Gastroesophageal sphincter (tissue), 4 donors: ENCODE measurements around the gene PHF21B. TPM values are rescaled to one million over a fixed set of nuclear protein-coding genes. Genes with fewer than 3 reads are reported as not detected.

ENCODE experiments used
- ATAC-seq: fragments of 150-250 bp; one replicate; pipeline ENCODE4 v1.9.1; 2016; ENCODE audit warnings: mild to moderate bottlenecking, moderate library complexity
- H3K27ac ChIP-seq, 4 donors: fragments of 200-600 bp; sonication (generic) in 3 of 4; 1 replicate in 3 of 4; 2 replicates in 1 of 4; pipeline ENCODE4 v1.5.1; 2016 to 2019
- H3K27me3 ChIP-seq: fragments of 200-600 bp; sonication (generic); one replicate; pipeline ENCODE4 v1.5.1; 2019
- H3K36me3 ChIP-seq, 2 donors: fragments of 200-600 bp; sonication (generic); one replicate each; pipeline ENCODE4 v1.5.1; 2019; ENCODE audit warnings: control low read depth in 1 of 2
- H3K4me1 ChIP-seq, 3 donors: fragments of 200-600 bp; sonication (generic); 1 replicate in 2 of 3; 2 replicates in 1 of 3; pipeline ENCODE4 v1.5.1; 2016 to 2019; ENCODE audit warnings: control low read depth in 2 of 3
- H3K4me3 ChIP-seq, 2 donors: fragments of 200-600 bp; sonication (generic); one replicate each; pipeline ENCODE4 v1.5.1; 2019; ENCODE audit warnings: mild to moderate bottlenecking in 1 of 2, moderate library complexity in 1 of 2
- H3K9me3 ChIP-seq, 3 donors: fragments of 200-600 bp; sonication (generic); one replicate each; pipeline ENCODE4 v1.5.1; 2017 to 2019; ENCODE audit warnings: control low read depth in 2 of 3
- EP300 ChIP-seq: sonication (generic); formaldehyde crosslinking; IDR thresholded peaks from one replicate; pipeline ENCODE4 v1.6.1; 2017; ENCODE audit warnings: antibody characterized with exemption, mild to moderate bottlenecking
- POLR2A ChIP-seq, 2 donors: fragments of 450-650 bp; IDR thresholded peaks; one replicate each; pipeline ENCODE4 v1.6.1; 2017; ENCODE audit warnings: antibody characterized with exemption in 2 of 2, mild to moderate bottlenecking in 2 of 2, moderate library complexity in 1 of 2
- POLR2AphosphoS5 ChIP-seq: sonication (generic); formaldehyde crosslinking; IDR thresholded peaks from one replicate; pipeline ENCODE4 v1.6.1; 2017; ENCODE audit warnings: antibody characterized with exemption
- WGBS, 2 donors: methylation state at CpG; one replicate each; pipeline ENCODE4 v1.1.5; 2018; ENCODE audit warnings: low coverage in 1 of 2; 5-methylcytosine and 5-hydroxymethylcytosine counted together
- total RNA-seq, 4 donors: library from RNA; depleted of rRNA; stranded (reverse); fragments of >200 nt; gene quantifications; one replicate each; pipeline ENCODE4 v1.1.0, GENCODE V29; 2016
- TF ChIP-seq, protein P1 (sequence below), 4 experiments: fragments of 200-600 bp in 2 of 4; fragments of 450-650 bp in 2 of 4; sonication (generic) in 1 of 4; IDR thresholded peaks; one replicate each; pipeline ENCODE4 v1.5.1; 2017 to 2019; ENCODE audit warnings: antibody characterized with exemption in 4 of 4, mild to moderate bottlenecking in 2 of 4, moderate library complexity in 2 of 4

The PHF21B gene
- total RNA-seq, 4 donors from 2014 or later: 0.31 to 5.1 (median 1.4) TPM

- no peak for ATAC-seq
- Histone ChIP-seq H3K27ac (peak overlapping the region in 3 of 4 donors; percentile 77 to 87 (median 84)), H3K4me3 (peak overlapping the region; percentile 27 to 70), H3K4me1 (peaks cover 0 to 51% (median 24%) of the 10 kb centered on the region in 3 donors), H3K27me3 (peaks cover 85% of the 10 kb centered on the region), H3K9me3 (no peaks in the 10 kb centered on the region), H3K36me3 (no peaks in the 10 kb centered on the region)
- WGBS, 2 donors: 0 to 4% methylated on average over 9 to 21 of the region's 21 CpGs
- TF ChIP-seq EP300 (no peak), POLR2A (IDR thresholded peaks at IDR 0.05) (no peak), POLR2AphosphoS5 (no peak)
- TF ChIP-seq, protein P1, sequence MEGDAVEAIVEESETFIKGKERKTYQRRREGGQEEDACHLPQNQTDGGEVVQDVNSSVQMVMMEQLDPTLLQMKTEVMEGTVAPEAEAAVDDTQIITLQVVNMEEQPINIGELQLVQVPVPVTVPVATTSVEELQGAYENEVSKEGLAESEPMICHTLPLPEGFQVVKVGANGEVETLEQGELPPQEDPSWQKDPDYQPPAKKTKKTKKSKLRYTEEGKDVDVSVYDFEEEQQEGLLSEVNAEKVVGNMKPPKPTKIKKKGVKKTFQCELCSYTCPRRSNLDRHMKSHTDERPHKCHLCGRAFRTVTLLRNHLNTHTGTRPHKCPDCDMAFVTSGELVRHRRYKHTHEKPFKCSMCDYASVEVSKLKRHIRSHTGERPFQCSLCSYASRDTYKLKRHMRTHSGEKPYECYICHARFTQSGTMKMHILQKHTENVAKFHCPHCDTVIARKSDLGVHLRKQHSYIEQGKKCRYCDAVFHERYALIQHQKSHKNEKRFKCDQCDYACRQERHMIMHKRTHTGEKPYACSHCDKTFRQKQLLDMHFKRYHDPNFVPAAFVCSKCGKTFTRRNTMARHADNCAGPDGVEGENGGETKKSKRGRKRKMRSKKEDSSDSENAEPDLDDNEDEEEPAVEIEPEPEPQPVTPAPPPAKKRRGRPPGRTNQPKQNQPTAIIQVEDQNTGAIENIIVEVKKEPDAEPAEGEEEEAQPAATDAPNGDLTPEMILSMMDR (IDR thresholded peaks at IDR 0.05): no peak
These were observed 3.5 kb downstream of the PHF21B start for GRCh38 chr22:45006111-45006963.

GRCh38 chr22:45001653-45002052 lies 8.2 kb downstream of the PHF21B start:
- ATAC-seq: no peak
- Histone ChIP-seq H3K4me3 (no peak overlapping the region), H3K4me1 (peaks cover 0 to 10% (median 5%) of the 10 kb centered on the region in 3 donors), H3K36me3 (no peaks in the 10 kb centered on the region), H3K27ac (no peak overlapping the region), H3K9me3 (no peaks in the 10 kb centered on the region), H3K27me3 (peaks cover 53% of the 10 kb centered on the region)
- 96% methylated on average over 13 to 15 of the region's 15 CpGs for WGBS, 2 donors
- TF ChIP-seq EP300: no peak
- no peak for TF ChIP-seq POLR2AphosphoS5
- no peak for TF ChIP-seq POLR2A (IDR thresholded peaks at IDR 0.05)
- TF ChIP-seq, protein P1 (IDR thresholded peaks at IDR 0.05): no peak

DNA sequence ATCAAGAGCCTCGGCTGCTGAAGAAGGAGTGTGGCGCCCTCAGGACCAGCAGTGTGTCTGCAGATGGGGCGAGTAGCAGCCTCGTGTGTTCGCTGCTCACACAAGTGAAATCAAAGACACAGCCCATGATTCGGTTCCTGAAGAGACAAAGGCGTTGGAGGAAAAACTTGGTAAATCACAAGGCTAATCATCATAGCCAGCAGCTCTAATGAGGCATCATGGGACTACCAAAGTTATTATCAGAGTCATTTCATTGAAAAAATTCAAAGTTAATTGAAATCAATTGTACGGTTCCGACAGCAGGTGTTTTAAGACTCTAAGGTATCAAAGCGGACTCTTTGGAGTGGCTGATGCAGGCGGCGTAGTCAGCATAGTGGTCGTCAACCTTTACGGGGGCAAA lies 9.5 kb downstream of the PHF21B start:
- Histone ChIP-seq H3K36me3 (no peaks in the 10 kb centered on the region), H3K27ac (no peak overlapping the region), H3K4me1 (no peaks in the 10 kb centered on the region), H3K4me3 (no peak overlapping the region), H3K9me3 (no peaks in the 10 kb centered on the region), H3K27me3 (peaks cover 50% of the 10 kb centered on the region)
- no peak for ATAC-seq
- TF ChIP-seq POLR2AphosphoS5 (no peak), EP300 (no peak), POLR2A (IDR thresholded peaks at IDR 0.05) (no peak)
- TF ChIP-seq, protein P1 (IDR thresholded peaks at IDR 0.05): no peak
- 95% methylated on average over 8 to 10 of the region's 14 CpGs for WGBS, 2 donors

- no peak for ATAC-seq
- H3K4me1 ChIP-seq: no peaks in the 10 kb centered on the region
- no peak overlapping the region for H3K27ac ChIP-seq
- peaks cover 45% of the 10 kb centered on the region for H3K27me3 ChIP-seq
- 80 to 100% methylated on average over 1 to 5 of the region's 13 CpGs for WGBS, 2 donors
- H3K36me3 ChIP-seq: no peaks in the 10 kb centered on the region
- no peak overlapping the region for H3K4me3 ChIP-seq
- H3K9me3 ChIP-seq: no peaks in the 10 kb centered on the region
- TF ChIP-seq EP300: no peak
- TF ChIP-seq POLR2A (IDR thresholded peaks at IDR 0.05): no peak
- TF ChIP-seq, protein P1 (IDR thresholded peaks at IDR 0.05): no peak
- no peak for TF ChIP-seq POLR2AphosphoS5
These were observed 10.1 kb downstream of the PHF21B start for GRCh38 chr22:44999687-45000086.

DNA sequence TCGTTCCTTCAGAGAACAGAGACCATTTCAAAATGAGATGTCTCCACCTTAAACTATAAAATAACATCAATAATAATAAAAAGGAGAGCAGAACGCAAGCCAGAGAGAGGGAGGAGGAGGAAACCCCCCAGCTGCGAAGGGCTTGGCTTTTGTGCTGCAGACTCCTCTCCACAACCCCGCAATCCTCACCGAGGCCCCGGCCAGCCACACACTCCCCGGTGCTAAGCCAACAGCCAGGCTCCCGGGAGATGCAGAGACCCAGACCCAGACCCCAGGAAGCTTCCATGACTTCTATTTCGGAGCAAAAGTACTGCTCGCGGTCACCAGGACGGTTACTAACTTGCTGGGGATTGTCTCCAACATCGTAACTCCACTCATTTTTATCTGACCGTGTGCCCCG lies 10.6 kb downstream of the PHF21B start:
- Histone ChIP-seq H3K9me3 (no peaks in the 10 kb centered on the region), H3K27ac (no peak overlapping the region), H3K4me1 (no peaks in the 10 kb centered on the region), H3K27me3 (peaks cover 43% of the 10 kb centered on the region), H3K4me3 (no peak overlapping the region), H3K36me3 (no peaks in the 10 kb centered on the region)
- ATAC-seq: no peak
- TF ChIP-seq POLR2A (IDR thresholded peaks at IDR 0.05): no peak
- TF ChIP-seq, protein P1 (IDR thresholded peaks at IDR 0.05): no peak
- no peak for TF ChIP-seq EP300
- TF ChIP-seq POLR2AphosphoS5: no peak
- 77% methylated on average over 15 of the region's 15 CpGs; no CpG with 5 or more reads in 1 of the 2 donors for WGBS, 2 donors
